Measurements from ENCODE around the gene LRRC28.

Gene LRRC28

DNA sequence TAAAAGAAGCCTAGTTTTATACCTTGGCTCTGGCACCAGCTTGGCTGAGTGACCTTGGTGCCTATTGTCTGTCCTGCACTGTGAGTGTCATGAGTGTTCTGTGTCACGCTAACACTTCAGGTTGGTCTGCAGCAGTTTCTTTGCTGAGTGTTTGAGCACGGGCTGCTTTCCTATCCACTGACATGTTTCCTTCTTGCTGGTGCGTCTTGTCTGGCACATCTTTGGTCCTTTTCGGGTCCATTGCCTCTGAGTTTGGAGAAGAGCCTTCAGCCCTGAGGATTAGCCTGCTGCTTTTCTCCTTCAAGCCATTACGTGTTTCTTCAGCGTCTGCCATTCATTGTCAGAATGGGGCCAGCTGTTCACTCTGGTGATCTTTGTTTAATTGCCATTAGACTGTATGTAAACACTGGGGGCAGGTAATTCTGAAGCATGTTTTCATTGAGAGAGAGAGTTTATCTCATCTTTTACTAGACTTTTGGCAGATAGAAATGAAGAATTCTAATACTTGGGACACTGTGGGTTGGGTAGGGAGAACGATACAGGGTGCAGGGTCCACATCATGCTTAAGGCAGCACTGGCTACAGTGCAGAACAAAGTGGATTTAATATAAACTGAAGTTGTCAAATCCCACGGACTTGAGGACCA, 55.5 kb downstream of the LRRC28 start:
- no peak overlapping the region for H3K4me3 ChIP-seq (ENCODE audit: low read depth, low read length)
- TF ChIP-seq, protein P1, sequence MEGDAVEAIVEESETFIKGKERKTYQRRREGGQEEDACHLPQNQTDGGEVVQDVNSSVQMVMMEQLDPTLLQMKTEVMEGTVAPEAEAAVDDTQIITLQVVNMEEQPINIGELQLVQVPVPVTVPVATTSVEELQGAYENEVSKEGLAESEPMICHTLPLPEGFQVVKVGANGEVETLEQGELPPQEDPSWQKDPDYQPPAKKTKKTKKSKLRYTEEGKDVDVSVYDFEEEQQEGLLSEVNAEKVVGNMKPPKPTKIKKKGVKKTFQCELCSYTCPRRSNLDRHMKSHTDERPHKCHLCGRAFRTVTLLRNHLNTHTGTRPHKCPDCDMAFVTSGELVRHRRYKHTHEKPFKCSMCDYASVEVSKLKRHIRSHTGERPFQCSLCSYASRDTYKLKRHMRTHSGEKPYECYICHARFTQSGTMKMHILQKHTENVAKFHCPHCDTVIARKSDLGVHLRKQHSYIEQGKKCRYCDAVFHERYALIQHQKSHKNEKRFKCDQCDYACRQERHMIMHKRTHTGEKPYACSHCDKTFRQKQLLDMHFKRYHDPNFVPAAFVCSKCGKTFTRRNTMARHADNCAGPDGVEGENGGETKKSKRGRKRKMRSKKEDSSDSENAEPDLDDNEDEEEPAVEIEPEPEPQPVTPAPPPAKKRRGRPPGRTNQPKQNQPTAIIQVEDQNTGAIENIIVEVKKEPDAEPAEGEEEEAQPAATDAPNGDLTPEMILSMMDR (IDR thresholded peaks at IDR 0.05; ENCODE audit: low read depth, low read length, missing control alignments), result no peak
- no peak for DNase-seq (ENCODE audit: low read depth)
- in situ Hi-C loops (cut with HindIII; ENCODE audit: low sequenced_read_pairs), result no loop called here

DNA sequence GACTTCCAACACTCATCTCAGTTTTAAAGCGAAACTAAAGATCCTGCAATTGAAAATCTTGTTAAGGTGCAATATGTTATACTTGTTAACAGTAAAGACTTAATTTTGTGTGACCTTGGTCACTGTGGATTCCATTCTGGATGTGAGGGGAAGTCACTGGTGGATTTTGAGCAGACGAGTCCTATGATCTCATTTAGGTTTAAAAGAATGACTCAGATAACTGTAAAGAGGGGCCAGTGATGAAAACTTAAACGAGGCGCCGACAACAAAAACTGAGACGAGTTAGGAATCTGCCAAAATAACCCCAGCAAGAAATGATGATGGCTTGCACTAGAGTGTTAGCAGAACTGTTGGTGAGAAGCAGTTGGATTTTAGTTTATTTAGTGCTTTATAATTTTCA, 56.5 kb downstream of the LRRC28 start:
- no peak for DNase-seq (ENCODE audit: low read depth)
- TF ChIP-seq, protein P1 (IDR thresholded peaks at IDR 0.05; ENCODE audit: low read depth, low read length, missing control alignments), result no peak
- H3K4me3 ChIP-seq (ENCODE audit: low read depth, low read length), result no peak overlapping the region
- in situ Hi-C loops (cut with HindIII; ENCODE audit: low sequenced_read_pairs), result no loop called here

DNA sequence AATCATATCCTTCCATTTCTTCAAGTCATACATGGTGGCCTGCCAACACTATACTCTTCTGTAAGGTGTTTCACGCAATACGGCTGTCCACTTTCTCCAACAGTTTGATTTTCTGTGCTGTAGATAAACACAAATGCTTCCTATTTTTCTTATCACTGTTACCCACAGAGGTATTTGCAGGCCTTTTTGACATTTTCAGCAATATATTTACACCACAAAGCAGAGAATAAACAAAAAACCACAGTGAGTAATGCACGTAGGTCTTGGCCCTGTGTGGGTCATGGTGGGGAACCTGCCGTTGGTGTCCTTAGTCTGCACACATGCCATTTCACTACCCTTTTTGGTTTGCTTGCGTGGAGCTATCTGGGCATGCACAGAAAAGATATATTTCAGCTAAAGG, 59.5 kb downstream of the LRRC28 start:
- no peak overlapping the region for H3K4me3 ChIP-seq (ENCODE audit: low read depth, low read length)
- TF ChIP-seq, protein P1 (IDR thresholded peaks at IDR 0.05; ENCODE audit: low read depth, low read length, missing control alignments), result no peak
- in situ Hi-C loops (cut with HindIII; ENCODE audit: low sequenced_read_pairs), result no loop called here
- DNase-seq (ENCODE audit: low read depth), result no peak

DNA sequence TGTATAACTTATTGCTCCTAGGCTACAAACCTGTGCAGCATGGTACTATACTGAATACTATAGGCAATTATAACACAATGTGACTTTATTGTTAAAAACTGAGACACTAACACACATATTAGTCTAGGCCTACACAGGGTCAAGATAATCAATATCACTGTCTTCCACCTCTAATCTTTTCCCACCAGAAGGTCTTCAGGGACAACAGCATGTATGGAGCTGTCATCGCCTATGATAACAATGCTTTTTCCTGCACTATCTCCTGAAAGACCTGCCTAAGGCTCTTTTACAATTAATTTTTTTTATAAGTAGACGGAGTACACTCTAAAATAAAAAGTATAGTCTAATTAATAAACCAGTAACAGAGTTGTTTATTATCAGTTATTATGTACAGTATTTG, 60.9 kb downstream of the LRRC28 start:
- TF ChIP-seq, protein P1 (IDR thresholded peaks at IDR 0.05; ENCODE audit: low read depth, low read length, missing control alignments), result no peak
- in situ Hi-C loops (cut with HindIII; ENCODE audit: low sequenced_read_pairs), result no loop called here
- DNase-seq (ENCODE audit: low read depth), result no peak
- no peak overlapping the region for H3K4me3 ChIP-seq (ENCODE audit: low read depth, low read length)

DNA sequence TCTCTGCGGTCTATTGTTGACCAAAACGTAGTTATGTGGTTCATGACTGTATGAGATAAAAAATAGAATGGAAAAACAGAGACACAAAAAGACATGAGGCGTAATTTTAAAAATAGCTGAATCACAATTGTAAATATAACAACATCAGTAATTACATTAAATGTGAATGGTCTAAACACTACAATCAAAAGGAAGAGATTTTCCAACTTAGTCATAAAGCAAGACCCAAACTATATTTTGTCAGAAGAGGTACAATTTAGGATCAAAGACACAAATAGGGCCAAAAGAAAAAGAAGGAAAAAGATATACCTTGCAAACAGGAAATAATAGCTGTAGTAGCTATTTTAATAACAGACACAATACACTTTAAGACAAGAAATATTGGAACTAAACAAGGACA, 61.5 kb downstream of the LRRC28 start:
- no peak for DNase-seq (ENCODE audit: low read depth)
- in situ Hi-C loops (cut with HindIII; ENCODE audit: low sequenced_read_pairs), result no loop called here

DNA sequence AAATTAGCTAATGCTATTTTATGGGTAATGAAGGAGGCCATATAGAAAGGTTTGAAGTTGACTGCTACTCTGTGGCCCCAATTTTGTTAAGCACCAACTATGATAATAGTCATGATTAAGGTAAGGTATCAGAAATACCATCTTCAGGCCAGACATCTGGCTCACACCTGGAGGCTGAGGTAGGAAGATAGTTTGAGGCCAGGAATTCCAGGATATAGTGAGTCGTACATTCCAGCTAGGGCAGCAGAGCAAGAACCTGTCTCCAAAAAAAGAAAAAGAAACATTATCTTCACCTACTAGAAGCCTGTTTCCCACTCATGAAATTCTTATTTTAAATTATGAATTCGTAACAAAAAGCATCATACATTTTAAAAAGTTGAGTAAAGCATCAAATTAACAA, 64.4 kb downstream of the LRRC28 start:
- in situ Hi-C loops (cut with HindIII; ENCODE audit: low sequenced_read_pairs), result loop anchor here (5.0 kb wide), 1 partner anchor 58 kb away; no protein-coding TSS in a partner anchor
- H3K4me3 ChIP-seq (ENCODE audit: low read depth, low read length), result no peak overlapping the region
- TF ChIP-seq, protein P1 (IDR thresholded peaks at IDR 0.05; ENCODE audit: low read depth, low read length, missing control alignments), result no peak
- DNase-seq (ENCODE audit: low read depth), result no peak

More for the DNA sequence above, 61.5 kb downstream of the LRRC28 start:
- TF ChIP-seq, protein P1 (IDR thresholded peaks at IDR 0.05; ENCODE audit: low read depth, low read length, missing control alignments), result no peak
- H3K4me3 ChIP-seq (ENCODE audit: low read depth, low read length), result no peak overlapping the region

Data from astrocyte of the cerebellum (primary cell).